Adrenal gland (tissue), 5 donors: Measurements from ENCODE around the gene GAPVD1.

Source experiments
- CTCF ChIP-seq, 6 experiments: fragments of 450-650 bp in 4 of 6; fragments of 200-600 bp in 2 of 6; sonication (generic) in 1 of 6; IDR thresholded peaks; 1 replicate in 5 of 6; 2 replicates in 1 of 6; pipeline versions ENCODE4 v1.5.1 to v1.8.0; 2016 to 2021; ENCODE audit warnings: antibody characterized with exemption in 6 of 6, mild to moderate bottlenecking in 2 of 6, moderate library complexity in 1 of 6
- POLR2A ChIP-seq, 2 donors: fragments of 450-650 bp; IDR thresholded peaks; one replicate each; pipeline ENCODE4 v1.6.1; 2017; ENCODE audit warnings: antibody characterized with exemption in 2 of 2, mild to moderate bottlenecking in 2 of 2, moderate library complexity in 1 of 2
- donor health status: DM: no; HTN: no; CAD: no.

- TF ChIP-seq CTCF (IDR thresholded peaks at IDR 0.05): peak in 4 of 6 experiments; percentile 31 to 57 (median 46)
- peak; percentile 51 to 81 for TF ChIP-seq POLR2A (IDR thresholded peaks at IDR 0.05)
These were observed at the start of gene GAPVD1 for GRCh38 chr9:125261501-125262293.
